IgD-negative memory B cell (primary cell): ENCODE results near the gene POLR2F. TPM values are rescaled to one million over a fixed set of nuclear protein-coding genes. Genes with fewer than 3 reads are reported as not detected.
"Not testable (repeated sequence)": the region's sequence is repeated elsewhere in the genome, so short reads cannot be mapped to it uniquely, and the experiment has no call there.

Experiments used
- H3K27ac Mint-ChIP-seq, 3 donors: one replicate each; pipeline ENCODE4 v1.8.0; 2020 to 2022; ENCODE audit warnings: mild to moderate bottlenecking in 3 of 3, mixed read lengths in 3 of 3, moderate library complexity in 1 of 3
- H3K27me3 Mint-ChIP-seq: one replicate; pipeline ENCODE4 v1.8.0; 2021; ENCODE audit warnings: mixed read lengths
- H3K36me3 Mint-ChIP-seq: one replicate; pipeline ENCODE4 v1.8.0; 2020; ENCODE audit warnings: mild to moderate bottlenecking, mixed read lengths
- H3K4me1 Mint-ChIP-seq, 3 donors: one replicate each; pipeline ENCODE4 v1.8.0; 2020 to 2022; ENCODE audit warnings: mixed read lengths in 3 of 3, mild to moderate bottlenecking in 1 of 3
- H3K4me3 Mint-ChIP-seq, 4 donors: one replicate each; pipeline ENCODE4 v1.8.0; 2020 to 2022; ENCODE audit warnings: mild to moderate bottlenecking in 4 of 4, mixed read lengths in 4 of 4, moderate library complexity in 3 of 4
- H3K9me3 Mint-ChIP-seq, 3 donors: one replicate each; pipeline ENCODE4 v1.8.0; 2020 to 2021; ENCODE audit warnings: mixed read lengths in 3 of 3, mild to moderate bottlenecking in 1 of 3
- polyA plus RNA-seq: library from polyadenylated mRNA; unstranded; fragments of 300-500 nt; fragmentation: Illumina TruSeq; gene quantifications from one replicate; pipeline ENCODE4 v1.2.3, GENCODE V29; 2021

Gene POLR2F
- polyA plus RNA-seq, 1 donor from 2014 or later, result 133 TPM

DNA sequence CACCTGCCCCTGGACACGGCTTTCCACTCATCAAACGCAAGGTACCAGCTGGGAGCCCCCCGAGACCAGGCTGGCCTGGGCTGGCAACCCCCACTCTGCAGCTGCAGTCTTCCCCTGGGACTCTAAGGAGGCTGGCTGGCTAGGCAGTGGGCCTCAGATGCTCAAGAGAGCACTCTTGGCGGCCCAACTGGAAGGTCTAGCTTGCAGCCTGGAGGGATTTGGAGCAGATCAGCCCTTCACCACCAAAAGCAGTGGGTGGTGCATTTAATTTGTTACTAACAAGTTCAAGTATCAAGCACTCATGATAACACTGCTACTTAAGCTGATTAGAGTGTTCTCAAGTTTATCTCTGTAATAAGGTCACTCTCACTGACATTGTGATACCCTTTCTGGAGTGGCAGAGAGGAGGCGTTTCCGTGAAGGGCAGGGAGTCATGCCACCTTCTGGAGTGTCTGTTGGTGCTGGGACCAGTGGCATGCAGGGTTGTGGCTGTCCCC lies 21.6 kb upstream of the POLR2F start:
- H3K4me1 Mint-ChIP-seq, result peaks cover 4 to 12% (median 9%) of the 10 kb centered on the region in 3 donors
- H3K4me3 Mint-ChIP-seq, result peak overlapping the region in 1 of 4 donors; percentile 65
- peaks cover 4% of the 10 kb centered on the region for H3K36me3 Mint-ChIP-seq
- H3K9me3 Mint-ChIP-seq, result no peaks in the 10 kb centered on the region
- H3K27me3 Mint-ChIP-seq, result no peaks in the 10 kb centered on the region
- H3K27ac Mint-ChIP-seq, result no peak overlapping the region

DNA sequence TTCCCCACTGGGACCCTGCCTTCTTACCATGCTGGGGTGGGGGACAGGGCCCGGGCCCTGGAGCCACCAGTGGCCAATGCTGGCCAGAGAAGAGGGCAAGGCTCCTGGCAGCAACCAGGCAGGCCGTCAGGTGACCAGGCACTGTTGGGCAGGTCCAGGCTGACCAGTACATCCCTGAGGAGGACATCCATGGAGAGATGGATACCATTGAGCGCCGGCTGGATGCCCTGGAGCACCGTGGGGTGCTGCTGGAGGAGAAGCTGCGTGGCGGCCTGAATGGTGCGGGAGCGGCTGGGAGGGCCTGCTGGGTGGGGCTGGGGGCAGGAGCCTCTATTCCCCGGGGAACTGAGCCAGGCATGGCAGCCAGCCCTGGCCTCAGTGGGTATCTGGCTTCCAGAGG lies 21.1 kb upstream of the POLR2F start:
- Mint-ChIP-seq H3K4me1 (peaks cover 4 to 12% (median 9%) of the 10 kb centered on the region in 3 donors), H3K36me3 (peaks cover 4% of the 10 kb centered on the region), H3K4me3 (no peak overlapping the region), H3K27ac (no peak overlapping the region), H3K27me3 (no peaks in the 10 kb centered on the region), H3K9me3 (no peaks in the 10 kb centered on the region)

GRCh38 chr22:37932821-37933578 lies 20.5 kb upstream of the POLR2F start:
- H3K4me1 Mint-ChIP-seq, result peaks cover 4 to 12% (median 9%) of the 10 kb centered on the region in 3 donors
- H3K4me3 Mint-ChIP-seq, result no peak overlapping the region
- H3K27ac Mint-ChIP-seq, result no peak overlapping the region
- peaks cover 7% of the 10 kb centered on the region for H3K36me3 Mint-ChIP-seq
- H3K27me3 Mint-ChIP-seq, result no peaks in the 10 kb centered on the region
- H3K9me3 Mint-ChIP-seq, result no peaks in the 10 kb centered on the region

GRCh38 chr22:37933711-37934376 lies 19.7 kb upstream of the POLR2F start:
- no peaks in the 10 kb centered on the region for H3K27me3 Mint-ChIP-seq
- peaks cover 5% of the 10 kb centered on the region for H3K36me3 Mint-ChIP-seq
- H3K27ac Mint-ChIP-seq, result peak overlapping the region in 2 of 3 donors; percentile 15 to 63
- no peaks in the 10 kb centered on the region for H3K9me3 Mint-ChIP-seq
- peaks cover 4 to 12% (median 9%) of the 10 kb centered on the region in 3 donors for H3K4me1 Mint-ChIP-seq
- H3K4me3 Mint-ChIP-seq, result peak overlapping the region in 1 of 4 donors; percentile 22

DNA sequence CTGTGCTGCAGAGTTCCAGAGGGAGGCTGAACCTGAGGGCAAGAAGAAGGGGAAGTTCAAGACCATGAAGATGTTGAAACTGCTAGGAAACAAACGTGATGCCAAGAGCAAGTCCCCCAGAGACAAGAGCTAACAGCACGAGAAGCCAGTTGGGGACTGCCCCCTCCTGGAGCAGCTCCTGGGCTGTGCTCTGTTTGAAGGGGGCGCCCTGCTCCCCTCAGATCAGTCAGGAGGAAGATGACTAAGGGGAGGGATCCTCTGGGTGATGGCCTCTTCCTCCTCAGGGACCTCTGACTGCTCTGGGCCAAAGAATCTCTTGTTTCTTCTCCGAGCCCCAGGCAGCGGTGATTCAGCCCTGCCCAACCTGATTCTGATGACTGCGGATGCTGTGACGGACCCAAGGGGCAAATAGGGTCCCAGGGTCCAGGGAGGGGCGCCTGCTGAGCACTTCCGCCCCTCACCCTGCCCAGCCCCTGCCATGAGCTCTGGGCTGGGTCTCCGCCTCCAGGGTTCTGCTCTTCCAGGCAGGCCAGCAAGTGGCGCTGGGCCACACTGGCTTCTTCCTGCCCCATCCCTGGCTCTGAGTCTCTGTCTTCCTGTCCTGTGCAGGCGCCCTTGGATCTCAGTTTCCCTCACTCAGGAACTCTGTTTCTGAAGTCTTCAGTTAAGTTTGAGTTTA lies 12.7 kb upstream of the POLR2F start:
- Mint-ChIP-seq H3K27me3 (no peaks in the 10 kb centered on the region), H3K9me3 (no peaks in the 10 kb centered on the region), H3K27ac (no peak overlapping the region), H3K4me3 (no peak overlapping the region), H3K4me1 (no peaks in the 10 kb centered on the region), H3K36me3 (peaks cover 6% of the 10 kb centered on the region)

GRCh38 chr22:37942133-37942532 lies 11.4 kb upstream of the POLR2F start:
- Mint-ChIP-seq H3K27ac (no peak overlapping the region), H3K27me3 (no peaks in the 10 kb centered on the region), H3K4me3 (no peak overlapping the region), H3K36me3 (peaks cover 6% of the 10 kb centered on the region), H3K9me3 (no peaks in the 10 kb centered on the region), H3K4me1 (no peaks in the 10 kb centered on the region)

GRCh38 chr22:37943136-37943824 lies 10.2 kb upstream of the POLR2F start:
- Mint-ChIP-seq H3K4me1 (no peaks in the 10 kb centered on the region), H3K9me3 (no peaks in the 10 kb centered on the region), H3K36me3 (peaks cover 2% of the 10 kb centered on the region), H3K4me3 (no peak overlapping the region), H3K27ac (no peak overlapping the region), H3K27me3 (no peaks in the 10 kb centered on the region)

DNA sequence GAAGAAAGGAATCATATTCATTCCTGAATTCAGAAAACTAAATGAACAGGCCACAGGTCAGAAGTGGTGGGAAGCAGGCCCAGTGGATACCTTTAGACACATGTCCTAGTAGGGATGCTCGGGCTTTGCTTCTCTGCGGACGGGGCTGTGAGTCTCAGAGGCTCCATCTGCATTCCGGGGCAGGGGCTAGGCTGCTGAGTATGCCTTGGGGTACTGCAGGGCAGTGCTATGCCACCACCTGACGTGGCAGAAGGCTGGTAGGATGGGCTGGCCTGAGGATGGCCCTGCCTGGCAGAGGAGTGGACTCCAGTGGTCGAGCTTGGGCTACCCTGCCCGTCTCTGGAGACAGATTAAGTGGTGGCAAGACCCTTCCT lies 9.7 kb upstream of the POLR2F start:
- H3K27ac Mint-ChIP-seq, result no peak overlapping the region

GRCh38 chr22:37944423-37944822 lies 9.1 kb upstream of the POLR2F start:
- not testable (repeated sequence) for H3K27me3 Mint-ChIP-seq, H3K36me3 Mint-ChIP-seq, H3K9me3 Mint-ChIP-seq, H3K4me1 Mint-ChIP-seq, H3K27ac Mint-ChIP-seq, H3K4me3 Mint-ChIP-seq

More for the DNA sequence above, 9.7 kb upstream of the POLR2F start:
- Mint-ChIP-seq H3K27me3 (no peaks in the 10 kb centered on the region), H3K36me3 (peaks cover 2% of the 10 kb centered on the region), H3K4me3 (no peak overlapping the region), H3K4me1 (no peaks in the 10 kb centered on the region), H3K9me3 (no peaks in the 10 kb centered on the region)

- H3K4me3 Mint-ChIP-seq, H3K27me3 Mint-ChIP-seq, H3K9me3 Mint-ChIP-seq, H3K36me3 Mint-ChIP-seq, H3K4me1 Mint-ChIP-seq, H3K27ac Mint-ChIP-seq: not testable (repeated sequence)
Measured at GRCh38 chr22:37947142-37947795, 6.2 kb upstream of the POLR2F start.

DNA sequence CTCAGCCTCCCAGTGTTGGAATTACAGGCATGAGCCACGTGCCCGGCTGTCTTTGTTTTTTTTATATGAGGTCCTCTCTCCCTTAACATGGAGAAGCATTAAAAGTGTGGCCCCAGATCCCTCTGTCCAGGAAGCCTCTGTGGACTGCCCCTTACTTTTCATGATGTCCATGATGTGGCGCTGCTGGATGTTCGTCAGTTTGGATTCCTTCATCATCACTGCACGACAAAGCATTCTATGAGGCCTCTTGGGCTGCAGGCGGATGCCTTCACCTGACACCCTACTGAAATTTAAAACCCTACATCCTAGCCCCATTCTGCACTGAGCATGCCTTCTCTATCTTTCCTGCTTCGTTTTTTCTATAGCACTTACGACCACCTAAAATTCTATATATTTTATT lies 2.2 kb upstream of the POLR2F start:
- Mint-ChIP-seq H3K4me3 (no peak overlapping the region), H3K36me3 (peaks cover 3% of the 10 kb centered on the region), H3K4me1 (peaks cover 16 to 24% (median 20%) of the 10 kb centered on the region in 3 donors), H3K27ac (peak overlapping the region in 1 of 3 donors; percentile 22), H3K9me3 (no peaks in the 10 kb centered on the region), H3K27me3 (peaks cover 12% of the 10 kb centered on the region)

GRCh38 chr22:37952629-37953028 lies 870 bp upstream of the POLR2F start:
- Mint-ChIP-seq H3K27me3 (peaks cover 12% of the 10 kb centered on the region), H3K4me1 (peaks cover 16 to 30% (median 26%) of the 10 kb centered on the region in 3 donors), H3K27ac (peak overlapping the region in 2 of 3 donors; percentile 81 to 83), H3K4me3 (peak overlapping the region; percentile 94 to 100 (median 100))
- not testable (repeated sequence) for H3K36me3 Mint-ChIP-seq, H3K9me3 Mint-ChIP-seq

DNA sequence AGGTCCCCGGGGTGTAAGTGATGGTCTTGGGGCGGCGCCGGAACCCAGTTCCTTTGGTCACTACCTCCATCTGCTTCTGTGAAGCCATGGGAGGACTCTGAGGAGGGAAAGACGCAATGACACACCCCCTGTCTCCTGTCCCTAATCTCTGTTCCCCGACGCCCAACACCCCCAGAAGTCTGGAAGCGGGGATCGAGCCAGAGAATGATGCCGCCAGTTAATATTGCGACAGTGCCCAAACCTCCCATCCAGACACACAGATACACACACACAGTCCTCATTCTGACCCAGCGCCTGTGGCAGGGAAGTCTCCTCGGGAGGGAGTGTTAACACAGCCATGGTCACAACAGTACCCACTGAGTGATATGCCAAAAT lies 450 bp upstream of the POLR2F start:
- H3K4me3 Mint-ChIP-seq, result peak overlapping the region; percentile 94 to 100 (median 100)
- no peaks in the 10 kb centered on the region for H3K9me3 Mint-ChIP-seq
- H3K36me3 Mint-ChIP-seq, result peaks cover 3% of the 10 kb centered on the region
- peaks cover 16 to 33% (median 26%) of the 10 kb centered on the region in 3 donors for H3K4me1 Mint-ChIP-seq
- H3K27ac Mint-ChIP-seq, result peak overlapping the region; percentile 81 to 98 (median 83)
- H3K27me3 Mint-ChIP-seq, result peaks cover 12% of the 10 kb centered on the region

DNA sequence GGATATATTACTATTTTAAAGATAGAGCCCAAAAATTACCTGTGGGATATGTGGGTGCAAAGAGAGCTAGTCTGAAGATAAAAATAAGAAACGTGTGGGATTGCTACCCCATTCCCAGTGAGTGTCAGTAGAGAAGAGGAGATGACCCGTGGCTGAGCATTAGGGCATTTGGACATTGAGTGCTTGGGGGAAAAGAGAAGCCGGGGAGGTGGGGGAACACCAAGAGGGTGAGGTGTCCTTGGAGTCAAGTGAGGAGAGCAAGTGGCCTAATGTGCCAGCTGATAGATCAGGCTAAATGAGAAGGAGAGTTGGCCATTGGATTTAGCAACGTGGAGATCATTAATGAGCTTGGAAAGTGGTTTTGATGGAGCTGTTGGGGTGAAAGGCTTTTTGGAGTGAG lies 1.2 kb downstream of the POLR2F start:
- Mint-ChIP-seq H3K27me3 (peaks cover 12% of the 10 kb centered on the region), H3K9me3 (peaks cover 0 to 3% (median 0%) of the 10 kb centered on the region in 3 donors), H3K27ac (peak overlapping the region in 1 of 3 donors; percentile 35), H3K4me1 (peaks cover 22 to 34% (median 26%) of the 10 kb centered on the region in 3 donors), H3K4me3 (peak overlapping the region; percentile 94 to 100 (median 100)), H3K36me3 (peaks cover 8% of the 10 kb centered on the region)
